GM23338 (cell line): ENCODE data around the gene CERS5. TPM values are rescaled to one million over a fixed set of nuclear protein-coding genes. Genes with fewer than 3 reads are reported as not detected.

ENCODE experiments used
- ATAC-seq: fragments of 200-7000 bp; cut with Tn5 transposase; 3 replicates; pipeline ENCODE4 v1.9.1; 2020
- DNase-seq: peaks from one replicate; pipeline ENCODE4 v3.0.0-alpha.2; 2015; ENCODE audit warnings: low spot score
- H2AFZ ChIP-seq: fragments of 200-600 bp; sonication (generic); 2 replicates; pipeline ENCODE4 v1.8.0; 2016; ENCODE audit warnings: antibody characterized with exemption, mild to moderate bottlenecking, moderate library complexity
- H3F3A ChIP-seq: fragments of 200-600 bp; sonication (generic); replicated peaks from 2 replicates; pipeline ENCODE4 v1.8.0; 2017; ENCODE audit warnings: antibody characterized with exemption, mixed run types, low read depth
- H3K27ac ChIP-seq: fragments of 200-600 bp; sonication (generic); 2 replicates; pipeline ENCODE4 v1.6.1; 2016; ENCODE audit warnings: low read depth
- H3K27me3 ChIP-seq: fragments of 200-600 bp; sonication (generic); 2 replicates; pipeline ENCODE4 v1.8.0; 2016; ENCODE audit warnings: mild to moderate bottlenecking, mixed run types, moderate library complexity; ENCODE audit not compliant: insufficient read depth
- H3K36me3 ChIP-seq: fragments of 200-600 bp; sonication (generic); 2 replicates; pipeline ENCODE4 v1.8.0; 2016; ENCODE audit warnings: mild to moderate bottlenecking; ENCODE audit not compliant: insufficient read depth
- H3K4me1 ChIP-seq: fragments of 200-600 bp; sonication (generic); 2 replicates; pipeline ENCODE4 v1.8.0; 2016; ENCODE audit warnings: mild to moderate bottlenecking, moderate library complexity; ENCODE audit not compliant: insufficient read depth
- H3K4me2 ChIP-seq: fragments of 200-600 bp; sonication (generic); 2 replicates; pipeline ENCODE4 v1.7.1; 2017; ENCODE audit warnings: mixed run types
- H3K4me3 ChIP-seq: fragments of 200-600 bp; sonication (generic); 2 replicates; pipeline ENCODE4 v1.6.1; 2016; ENCODE audit warnings: mixed run types
- H3K79me2 ChIP-seq: fragments of 200-600 bp; sonication (generic); replicated peaks from 2 replicates; pipeline ENCODE4 v1.8.0; 2017; ENCODE audit warnings: mild to moderate bottlenecking; ENCODE audit not compliant: insufficient read depth
- H3K9me2 ChIP-seq: fragments of 200-600 bp; sonication (generic); 2 replicates; pipeline ENCODE4 v1.8.0; 2017; ENCODE audit not compliant: insufficient read depth
- H4K20me1 ChIP-seq: fragments of 200-600 bp; sonication (generic); replicated peaks from 2 replicates; pipeline ENCODE4 v1.8.0; 2017; ENCODE audit warnings: mild to moderate bottlenecking; ENCODE audit not compliant: insufficient read depth
- H3K27ac Mint-ChIP-seq: 2 replicates; pipeline ENCODE4 v1.8.0; 2020; ENCODE audit warnings: inconsistent platforms, mild to moderate bottlenecking, moderate library complexity, mixed read lengths
- H3K27me3 Mint-ChIP-seq: 3 replicates; pipeline ENCODE4 v1.8.0; 2022; ENCODE audit warnings: low read depth, mild to moderate bottlenecking, moderate library complexity, mixed read lengths, inconsistent platforms; ENCODE audit not compliant: insufficient read depth, poor library complexity
- H3K36me3 Mint-ChIP-seq: 3 replicates; pipeline ENCODE4 v1.8.0; 2021; ENCODE audit warnings: low read depth, mild to moderate bottlenecking, inconsistent platforms, moderate library complexity, mixed read lengths
- H3K4me1 Mint-ChIP-seq: 3 replicates; pipeline ENCODE4 v1.8.0; 2020; ENCODE audit warnings: mild to moderate bottlenecking, inconsistent platforms, mixed read lengths
- H3K4me3 Mint-ChIP-seq: 3 replicates; pipeline ENCODE4 v1.8.0; 2021; ENCODE audit warnings: moderate library complexity, mild to moderate bottlenecking, inconsistent platforms, mixed read lengths
- H3K9me3 Mint-ChIP-seq: 3 replicates; pipeline ENCODE4 v1.8.0; 2020; ENCODE audit warnings: moderate library complexity, mild to moderate bottlenecking, inconsistent platforms, mixed read lengths
- EZH2 ChIP-seq: fragments of 200-600 bp; sonication (generic); IDR thresholded peaks from one replicate; pipeline ENCODE4 v1.8.0; 2017; ENCODE audit warnings: antibody characterized with exemption, mild to moderate bottlenecking, low read depth; ENCODE audit not compliant: unreplicated experiment
- EZH2phosphoT487 ChIP-seq: fragments of 200-600 bp; sonication (generic); IDR thresholded peaks from one replicate; pipeline ENCODE4 v1.8.1; 2018; ENCODE audit warnings: antibody characterized with exemption; ENCODE audit not compliant: unreplicated experiment
- JUNB ChIP-seq: IDR thresholded peaks from one replicate; pipeline ENCODE4 v1.6.1; 2016; ENCODE audit warnings: antibody characterized with exemption; ENCODE audit not compliant: unreplicated experiment
- POLR2AphosphoS5 ChIP-seq: IDR thresholded peaks from 2 replicates; pipeline ENCODE4 v1.6.1; 2016; ENCODE audit warnings: antibody characterized with exemption, low read depth
- ZNF114 ChIP-seq: fragments of 250-450 bp; sonication (Bioruptor Pico); IDR thresholded peaks from 2 replicates; pipeline ENCODE4 v1.5.0; 2020; ENCODE audit warnings: mild to moderate bottlenecking, moderate library complexity
- ZNF331 ChIP-seq: fragments of 250-450 bp; sonication (Bioruptor Pico); IDR thresholded peaks from 2 replicates; pipeline ENCODE4 v1.5.0; 2020; ENCODE audit warnings: low read depth, mild to moderate bottlenecking, moderate library complexity
- polyA plus RNA-seq: library from polyadenylated mRNA; unstranded; fragments of >200 nt; fragmentation: Nextera tagmentation; extraction: Ambion mirVana; gene quantifications from 2 replicates; pipeline ENCODE4 v1.2.1, GENCODE V29; 2016
- total RNA-seq: library from RNA; depleted of rRNA; stranded (reverse); fragments of >200 nt; shearing (Covaris generic); gene quantifications from 2 replicates; pipeline ENCODE4 v1.2.3, GENCODE V29; 2014
- TF ChIP-seq, protein P1 (sequence below): fragments of 250-450 bp; sonication (Bioruptor Pico); IDR thresholded peaks from 2 replicates; pipeline ENCODE4 v1.5.0; 2020; ENCODE audit warnings: mild to moderate bottlenecking, moderate library complexity
- TF ChIP-seq, protein P2 (sequence below), 2 experiments: fragments of 200-600 bp in 1 of 2; sonication (generic) in 1 of 2; conservative IDR thresholded peaks; 2 replicates each; pipeline versions ENCODE4 v1.5.1 to v1.6.1; 2016 to 2017; ENCODE audit warnings: antibody characterized with exemption in 2 of 2, low read depth in 2 of 2, mild to moderate bottlenecking in 2 of 2, moderate library complexity in 1 of 2
- TF ChIP-seq, protein P3 (sequence below): IDR thresholded peaks from one replicate; pipeline ENCODE4 v1.6.1; 2018; ENCODE audit warnings: antibody characterized with exemption; ENCODE audit not compliant: unreplicated experiment

CERS5 gene
- total and polyA plus RNA-seq, 2 experiments from 2014 or later: 42.7 to 56.5 TPM

- Histone ChIP-seq H3K4me2 (no peak overlapping the region), H3K4me1 (no peaks in the 10 kb centered on the region), H3F3A (no peaks in the 10 kb centered on the region), H3K4me3 (no peak overlapping the region), H3K27ac (no peak overlapping the region), H3K36me3 (peaks cover 15% of the 10 kb centered on the region; the same call in 1 of the 2 replicates), H3K79me2 (no peaks in the 10 kb centered on the region), H3K27me3 (no peaks in the 10 kb centered on the region), H2AFZ (no peak overlapping the region), H3K9me2 (no peaks in the 10 kb centered on the region), H4K20me1 (no peaks in the 10 kb centered on the region)
- ATAC-seq: no peak
- H3K4me3 Mint-ChIP-seq: no peak overlapping the region
- no peak for TF ChIP-seq ZNF331 (CRISPR knock-in tag)
- no peaks in the 10 kb centered on the region for H3K9me3 Mint-ChIP-seq
- H3K36me3 Mint-ChIP-seq: peaks cover 29% of the 10 kb centered on the region
- H3K4me1 Mint-ChIP-seq: peaks cover 5% of the 10 kb centered on the region
- DNase-seq: no peak
- no peak overlapping the region for H3K27ac Mint-ChIP-seq
- no peaks in the 10 kb centered on the region for H3K27me3 Mint-ChIP-seq
These were observed 15.3 kb upstream of the CERS5 start for GRCh38 chr12:50182461-50182860.

DNA sequence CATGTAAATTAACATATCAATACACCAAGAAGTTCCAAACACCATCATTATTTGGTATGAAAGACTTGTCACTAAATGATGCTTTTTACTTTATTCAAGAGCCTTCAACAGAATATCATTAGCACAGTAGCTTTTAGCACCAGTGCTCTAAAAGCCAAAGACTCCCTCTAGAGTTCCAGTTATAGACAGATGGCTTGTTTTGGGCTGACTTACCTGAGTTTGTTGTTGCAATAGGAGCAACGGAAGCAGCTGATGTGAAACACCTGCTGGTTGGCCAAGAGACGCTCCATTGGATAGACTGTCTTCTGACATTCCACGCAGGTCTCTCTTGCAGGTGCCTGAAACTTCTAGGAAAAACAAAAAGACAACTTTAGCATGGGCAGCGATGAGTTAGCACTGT is 14.5 kb upstream of the CERS5 start:
- H3K36me3 ChIP-seq: peaks cover 17% of the 10 kb centered on the region; the same call in 1 of the 2 replicates
- no peak overlapping the region for H3K4me3 Mint-ChIP-seq
- no peaks in the 10 kb centered on the region for H4K20me1 ChIP-seq
- DNase-seq: no peak
- H3F3A ChIP-seq: no peaks in the 10 kb centered on the region
- ATAC-seq: no peak
- no peak overlapping the region for H3K4me3 ChIP-seq
- no peak overlapping the region for H3K27ac Mint-ChIP-seq
- H3K79me2 ChIP-seq: no peaks in the 10 kb centered on the region
- no peak overlapping the region for H3K4me2 ChIP-seq
- no peaks in the 10 kb centered on the region for H3K4me1 ChIP-seq
- H3K36me3 Mint-ChIP-seq: peaks cover 36% of the 10 kb centered on the region
- H3K27me3 ChIP-seq: no peaks in the 10 kb centered on the region
- no peak overlapping the region for H2AFZ ChIP-seq
- H3K9me3 Mint-ChIP-seq: no peaks in the 10 kb centered on the region
- no peaks in the 10 kb centered on the region for H3K27me3 Mint-ChIP-seq
- H3K27ac ChIP-seq: no peak overlapping the region; the same call in 1 of the 2 replicates
- H3K4me1 Mint-ChIP-seq: peaks cover 5% of the 10 kb centered on the region
- H3K9me2 ChIP-seq: no peaks in the 10 kb centered on the region
- TF ChIP-seq EZH2 (no peak), ZNF331 (CRISPR knock-in tag) (no peak), EZH2phosphoT487 (no peak), JUNB (no peak), ZNF114 (CRISPR knock-in tag) (no peak), POLR2AphosphoS5 (no peak)
- TF ChIP-seq, protein P1, sequence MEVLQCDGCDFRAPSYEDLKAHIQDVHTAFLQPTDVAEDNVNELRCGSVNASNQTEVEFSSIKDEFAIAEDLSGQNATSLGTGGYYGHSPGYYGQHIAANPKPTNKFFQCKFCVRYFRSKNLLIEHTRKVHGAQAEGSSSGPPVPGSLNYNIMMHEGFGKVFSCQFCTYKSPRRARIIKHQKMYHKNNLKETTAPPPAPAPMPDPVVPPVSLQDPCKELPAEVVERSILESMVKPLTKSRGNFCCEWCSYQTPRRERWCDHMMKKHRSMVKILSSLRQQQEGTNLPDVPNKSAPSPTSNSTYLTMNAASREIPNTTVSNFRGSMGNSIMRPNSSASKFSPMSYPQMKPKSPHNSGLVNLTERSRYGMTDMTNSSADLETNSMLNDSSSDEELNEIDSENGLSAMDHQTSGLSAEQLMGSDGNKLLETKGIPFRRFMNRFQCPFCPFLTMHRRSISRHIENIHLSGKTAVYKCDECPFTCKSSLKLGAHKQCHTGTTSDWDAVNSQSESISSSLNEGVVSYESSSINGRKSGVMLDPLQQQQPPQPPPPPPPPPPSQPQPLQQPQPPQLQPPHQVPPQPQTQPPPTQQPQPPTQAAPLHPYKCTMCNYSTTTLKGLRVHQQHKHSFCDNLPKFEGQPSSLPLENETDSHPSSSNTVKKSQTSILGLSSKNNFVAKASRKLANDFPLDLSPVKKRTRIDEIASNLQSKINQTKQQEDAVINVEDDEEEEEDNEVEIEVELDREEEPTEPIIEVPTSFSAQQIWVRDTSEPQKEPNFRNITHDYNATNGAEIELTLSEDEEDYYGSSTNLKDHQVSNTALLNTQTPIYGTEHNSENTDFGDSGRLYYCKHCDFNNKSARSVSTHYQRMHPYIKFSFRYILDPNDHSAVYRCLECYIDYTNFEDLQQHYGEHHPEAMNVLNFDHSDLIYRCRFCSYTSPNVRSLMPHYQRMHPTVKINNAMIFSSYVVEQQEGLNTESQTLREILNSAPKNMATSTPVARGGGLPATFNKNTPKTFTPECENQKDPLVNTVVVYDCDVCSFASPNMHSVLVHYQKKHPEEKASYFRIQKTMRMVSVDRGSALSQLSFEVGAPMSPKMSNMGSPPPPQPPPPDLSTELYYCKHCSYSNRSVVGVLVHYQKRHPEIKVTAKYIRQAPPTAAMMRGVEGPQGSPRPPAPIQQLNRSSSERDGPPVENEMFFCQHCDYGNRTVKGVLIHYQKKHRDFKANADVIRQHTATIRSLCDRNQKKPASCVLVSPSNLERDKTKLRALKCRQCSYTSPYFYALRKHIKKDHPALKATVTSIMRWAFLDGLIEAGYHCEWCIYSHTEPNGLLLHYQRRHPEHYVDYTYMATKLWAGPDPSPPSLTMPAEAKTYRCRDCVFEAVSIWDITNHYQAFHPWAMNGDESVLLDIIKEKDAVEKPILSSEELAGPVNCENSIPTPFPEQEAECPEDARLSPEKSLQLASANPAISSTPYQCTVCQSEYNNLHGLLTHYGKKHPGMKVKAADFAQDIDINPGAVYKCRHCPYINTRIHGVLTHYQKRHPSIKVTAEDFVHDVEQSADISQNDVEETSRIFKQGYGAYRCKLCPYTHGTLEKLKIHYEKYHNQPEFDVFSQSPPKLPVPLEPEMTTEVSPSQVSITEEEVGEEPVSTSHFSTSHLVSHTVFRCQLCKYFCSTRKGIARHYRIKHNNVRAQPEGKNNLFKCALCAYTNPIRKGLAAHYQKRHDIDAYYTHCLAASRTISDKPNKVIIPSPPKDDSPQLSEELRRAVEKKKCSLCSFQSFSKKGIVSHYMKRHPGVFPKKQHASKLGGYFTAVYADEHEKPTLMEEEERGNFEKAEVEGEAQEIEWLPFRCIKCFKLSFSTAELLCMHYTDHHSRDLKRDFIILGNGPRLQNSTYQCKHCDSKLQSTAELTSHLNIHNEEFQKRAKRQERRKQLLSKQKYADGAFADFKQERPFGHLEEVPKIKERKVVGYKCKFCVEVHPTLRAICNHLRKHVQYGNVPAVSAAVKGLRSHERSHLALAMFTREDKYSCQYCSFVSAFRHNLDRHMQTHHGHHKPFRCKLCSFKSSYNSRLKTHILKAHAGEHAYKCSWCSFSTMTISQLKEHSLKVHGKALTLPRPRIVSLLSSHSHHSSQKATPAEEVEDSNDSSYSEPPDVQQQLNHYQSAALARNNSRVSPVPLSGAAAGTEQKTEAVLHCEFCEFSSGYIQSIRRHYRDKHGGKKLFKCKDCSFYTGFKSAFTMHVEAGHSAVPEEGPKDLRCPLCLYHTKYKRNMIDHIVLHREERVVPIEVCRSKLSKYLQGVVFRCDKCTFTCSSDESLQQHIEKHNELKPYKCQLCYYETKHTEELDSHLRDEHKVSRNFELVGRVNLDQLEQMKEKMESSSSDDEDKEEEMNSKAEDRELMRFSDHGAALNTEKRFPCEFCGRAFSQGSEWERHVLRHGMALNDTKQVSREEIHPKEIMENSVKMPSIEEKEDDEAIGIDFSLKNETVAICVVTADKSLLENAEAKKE (CRISPR knock-in tag): no peak
- TF ChIP-seq, protein P2, sequence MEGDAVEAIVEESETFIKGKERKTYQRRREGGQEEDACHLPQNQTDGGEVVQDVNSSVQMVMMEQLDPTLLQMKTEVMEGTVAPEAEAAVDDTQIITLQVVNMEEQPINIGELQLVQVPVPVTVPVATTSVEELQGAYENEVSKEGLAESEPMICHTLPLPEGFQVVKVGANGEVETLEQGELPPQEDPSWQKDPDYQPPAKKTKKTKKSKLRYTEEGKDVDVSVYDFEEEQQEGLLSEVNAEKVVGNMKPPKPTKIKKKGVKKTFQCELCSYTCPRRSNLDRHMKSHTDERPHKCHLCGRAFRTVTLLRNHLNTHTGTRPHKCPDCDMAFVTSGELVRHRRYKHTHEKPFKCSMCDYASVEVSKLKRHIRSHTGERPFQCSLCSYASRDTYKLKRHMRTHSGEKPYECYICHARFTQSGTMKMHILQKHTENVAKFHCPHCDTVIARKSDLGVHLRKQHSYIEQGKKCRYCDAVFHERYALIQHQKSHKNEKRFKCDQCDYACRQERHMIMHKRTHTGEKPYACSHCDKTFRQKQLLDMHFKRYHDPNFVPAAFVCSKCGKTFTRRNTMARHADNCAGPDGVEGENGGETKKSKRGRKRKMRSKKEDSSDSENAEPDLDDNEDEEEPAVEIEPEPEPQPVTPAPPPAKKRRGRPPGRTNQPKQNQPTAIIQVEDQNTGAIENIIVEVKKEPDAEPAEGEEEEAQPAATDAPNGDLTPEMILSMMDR (conservative IDR thresholded peaks at IDR 0.05; ENCODE audit: low read depth in 2 of 2): no peak
- TF ChIP-seq, protein P3, sequence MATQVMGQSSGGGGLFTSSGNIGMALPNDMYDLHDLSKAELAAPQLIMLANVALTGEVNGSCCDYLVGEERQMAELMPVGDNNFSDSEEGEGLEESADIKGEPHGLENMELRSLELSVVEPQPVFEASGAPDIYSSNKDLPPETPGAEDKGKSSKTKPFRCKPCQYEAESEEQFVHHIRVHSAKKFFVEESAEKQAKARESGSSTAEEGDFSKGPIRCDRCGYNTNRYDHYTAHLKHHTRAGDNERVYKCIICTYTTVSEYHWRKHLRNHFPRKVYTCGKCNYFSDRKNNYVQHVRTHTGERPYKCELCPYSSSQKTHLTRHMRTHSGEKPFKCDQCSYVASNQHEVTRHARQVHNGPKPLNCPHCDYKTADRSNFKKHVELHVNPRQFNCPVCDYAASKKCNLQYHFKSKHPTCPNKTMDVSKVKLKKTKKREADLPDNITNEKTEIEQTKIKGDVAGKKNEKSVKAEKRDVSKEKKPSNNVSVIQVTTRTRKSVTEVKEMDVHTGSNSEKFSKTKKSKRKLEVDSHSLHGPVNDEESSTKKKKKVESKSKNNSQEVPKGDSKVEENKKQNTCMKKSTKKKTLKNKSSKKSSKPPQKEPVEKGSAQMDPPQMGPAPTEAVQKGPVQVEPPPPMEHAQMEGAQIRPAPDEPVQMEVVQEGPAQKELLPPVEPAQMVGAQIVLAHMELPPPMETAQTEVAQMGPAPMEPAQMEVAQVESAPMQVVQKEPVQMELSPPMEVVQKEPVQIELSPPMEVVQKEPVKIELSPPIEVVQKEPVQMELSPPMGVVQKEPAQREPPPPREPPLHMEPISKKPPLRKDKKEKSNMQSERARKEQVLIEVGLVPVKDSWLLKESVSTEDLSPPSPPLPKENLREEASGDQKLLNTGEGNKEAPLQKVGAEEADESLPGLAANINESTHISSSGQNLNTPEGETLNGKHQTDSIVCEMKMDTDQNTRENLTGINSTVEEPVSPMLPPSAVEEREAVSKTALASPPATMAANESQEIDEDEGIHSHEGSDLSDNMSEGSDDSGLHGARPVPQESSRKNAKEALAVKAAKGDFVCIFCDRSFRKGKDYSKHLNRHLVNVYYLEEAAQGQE: no peak
